Right lobe of liver (tissue), 6 donors: ENCODE measurements around the gene HLA-C. TPM values are rescaled to one million over a fixed set of nuclear protein-coding genes. Genes with fewer than 3 reads are reported as not detected.

Experiments
- ATAC-seq, 4 donors: fragments of 200-7000 bp; cut with Tn5 transposase; one replicate each; pipeline ENCODE4 v1.9.1; 2020; ENCODE audit warnings: mild to moderate bottlenecking in 4 of 4, moderate library complexity in 4 of 4
- DNase-seq, 3 donors: peaks; one replicate each; pipeline ENCODE4 v3.0.0-alpha.2; 2020
- H3K27ac ChIP-seq, 3 donors: fragments of 200-600 bp; one replicate each; pipeline ENCODE4 v1.8.0; 2022
- H3K27me3 ChIP-seq, 2 donors: fragments of 200-600 bp; one replicate each; pipeline ENCODE4 v1.8.0; 2022
- H3K36me3 ChIP-seq, 4 donors: fragments of 200-600 bp; sonication (generic) in 1 of 4; one replicate each; pipeline versions ENCODE4 v1.5.1 to v1.8.0; 2017 to 2022; ENCODE audit warnings: control low read depth in 1 of 4
- H3K4me1 ChIP-seq, 4 donors: fragments of 200-600 bp; sonication (generic) in 1 of 4; one replicate each; pipeline versions ENCODE4 v1.5.1 to v1.8.0; 2017 to 2022; ENCODE audit warnings: control low read depth in 1 of 4
- H3K4me3 ChIP-seq, 3 donors: fragments of 200-600 bp; one replicate each; pipeline ENCODE4 v1.8.0; 2022
- H3K9me3 ChIP-seq, 4 donors: fragments of 200-600 bp; sonication (generic) in 1 of 4; one replicate each; pipeline versions ENCODE4 v1.5.1 to v1.8.0; 2017 to 2022; ENCODE audit warnings: control low read depth in 1 of 4
- CTCF ChIP-seq, 4 donors: fragments of 200-600 bp in 3 of 4; fragments of 450-650 bp in 1 of 4; IDR thresholded peaks; one replicate each; pipeline versions ENCODE4 v1.5.1 to v1.8.0; 2016 to 2022; ENCODE audit warnings: antibody characterized with exemption in 4 of 4, mild to moderate bottlenecking in 2 of 4
- POLR2A ChIP-seq: fragments of 450-650 bp; IDR thresholded peaks from one replicate; pipeline ENCODE4 v1.6.1; 2017; ENCODE audit warnings: antibody characterized with exemption, mild to moderate bottlenecking
- WGBS: methylation state at CpG from one replicate; pipeline ENCODE4 v1.1.6; 2018; ENCODE audit warnings: low coverage, low lambda C conversion rate; ENCODE audit not compliant: insufficient coverage; ENCODE audit errors: missing lambda C conversion rate; 5-methylcytosine and 5-hydroxymethylcytosine counted together
- intact Hi-C, 2 donors: fragments of 100-400 bp; cut with DNase I; formaldehyde crosslinking; loops; one replicate each; pipeline versions ENCODE4 v1.11.2 to v1.14.1; 2022
- total RNA-seq, 6 experiments: library from RNA; depleted of rRNA in 2 of 6; stranded (reverse); fragments of >200 nt in 2 of 6; fragmentation: NEBNext Ultra II Directional in 3 of 6; extraction: Animal tissue kit (Norgen Biotek cat#: 25700) in 3 of 6; gene quantifications; one replicate each; pipeline versions ENCODE4 v1.1.0 to v1.2.4, GENCODE V29; 2016 to 2023
- donor health status: DM: no; HTN: yes; CAD: no.
- donor health status: DM: no; HTN: no; CAD: no.
- donor health status: DM: no; HTN: no; CAD: no.
- donor health status: DM: no; HTN: yes; CAD: no.
- donor health status: DM: no; HTN: yes; CAD: no.

HLA-C gene
- total RNA-seq, 6 experiments from 2014 or later = 245 to 565 (median 439) TPM

- TF ChIP-seq POLR2A (no peak), CTCF (IDR thresholded peaks at IDR 0.05) (no peak)
- no peak overlapping the region for H3K27ac ChIP-seq
- H3K4me1 ChIP-seq = no peaks in the 10 kb centered on the region
- H3K36me3 ChIP-seq = peaks cover 0 to 3% (median 0%) of the 10 kb centered on the region in 4 donors
- intact Hi-C loops = no loop called here
- no peak overlapping the region for H3K4me3 ChIP-seq
- no peaks in the 10 kb centered on the region for H3K27me3 ChIP-seq
- no peaks in the 10 kb centered on the region for H3K9me3 ChIP-seq
- WGBS = 60% methylated on average over 1 of the region's 5 CpGs
- ATAC-seq (no peak), DNase-seq (no peak)
These were observed 3.1 kb downstream of the HLA-C start for GRCh38 chr6:31268836-31269235.

GRCh38 chr6:31268369-31268765, 3.5 kb downstream of the HLA-C start:
- intact Hi-C loops = no loop called here
- Histone ChIP-seq H3K4me1 (no peaks in the 10 kb centered on the region), H3K36me3 (peaks cover 0 to 3% (median 0%) of the 10 kb centered on the region in 4 donors), H3K27me3 (no peaks in the 10 kb centered on the region), H3K4me3 (no peak overlapping the region), H3K9me3 (no peaks in the 10 kb centered on the region), H3K27ac (no peak overlapping the region)
- ATAC-seq (no peak), DNase-seq (no peak)
- TF ChIP-seq CTCF (IDR thresholded peaks at IDR 0.05) (no peak), POLR2A (no peak)
- WGBS = 82% methylated on average over 4 of the region's 7 CpGs

- intact Hi-C loops = no loop called here
- no peaks in the 10 kb centered on the region for H3K27me3 ChIP-seq
- ATAC-seq (no peak), DNase-seq (no peak)
- no peaks in the 10 kb centered on the region for H3K4me1 ChIP-seq
- no peaks in the 10 kb centered on the region for H3K9me3 ChIP-seq
- WGBS = 54% methylated on average over 6 of the region's 7 CpGs
- peaks cover 0 to 3% (median 0%) of the 10 kb centered on the region in 4 donors for H3K36me3 ChIP-seq
- no peak for TF ChIP-seq POLR2A
- TF ChIP-seq CTCF (IDR thresholded peaks at IDR 0.05) = no peak
- no peak overlapping the region for H3K27ac ChIP-seq
- H3K4me3 ChIP-seq = no peak overlapping the region
These were observed 4.1 kb downstream of the HLA-C start for GRCh38 chr6:31267651-31268368.

- no peak for DNase-seq
- Histone ChIP-seq H3K4me1 (no peaks in the 10 kb centered on the region), H3K9me3 (no peaks in the 10 kb centered on the region), H3K27ac (no peak overlapping the region), H3K4me3 (no peak overlapping the region), H3K27me3 (no peaks in the 10 kb centered on the region), H3K36me3 (peaks cover 0 to 3% (median 0%) of the 10 kb centered on the region in 4 donors)
- no peak for TF ChIP-seq CTCF (IDR thresholded peaks at IDR 0.05)
- TF ChIP-seq POLR2A = no peak
- intact Hi-C loops = no loop called here
- 43% methylated on average over 5 of the region's 7 CpGs for WGBS
- ATAC-seq = no peak
These were observed 5.1 kb downstream of the HLA-C start for GRCh38 chr6:31266567-31267360.
